ENCODE results near the gene TTC7B.

GRCh38 chr14:90804292-90805083 is 11.7 kb downstream of the TTC7B start:
- no peak for TF ChIP-seq REST (IDR thresholded peaks at IDR 0.05; ENCODE audit: insufficient read depth in 1 of 2, low read depth in 2 of 2, low read length in 2 of 2)
- no peak for TF ChIP-seq POLR2AphosphoS5 (IDR thresholded peaks at IDR 0.05; ENCODE audit: low read depth, low read length)
